Activated CD4-positive, alpha-beta T cell treated with anti-CD3 and anti-CD28 coated beads, Interleukin-2, amount 10 ng/mL, durations not matched to agents 7 days and 5 days (primary cell): ENCODE measurements around the gene APC. TPM values are rescaled to one million over a fixed set of nuclear protein-coding genes. Genes with fewer than 3 reads are reported as not detected.

Source experiments
- CTCF ChIA-PET: fragments of 350-600 bp; sonication (Branson Sonifier 250); formaldehyde crosslinking; loops from one replicate; lab custom pipeline; 2021; ENCODE audit warnings: antibody characterized with exemption; lab: Charles Lee
- POLR2A ChIA-PET: fragments of 350-600 bp; sonication (Branson Sonifier 250); formaldehyde crosslinking; loops from one replicate; lab custom pipeline; 2021; ENCODE audit warnings: antibody characterized with exemption; lab: Charles Lee
- DNase-seq: peaks from one replicate; pipeline ENCODE4 v3.0.0-alpha.2; 2020
- H3K27ac Mint-ChIP-seq: one replicate; pipeline ENCODE4 v1.8.0; 2021; ENCODE audit warnings: mild to moderate bottlenecking, moderate library complexity, mixed read lengths
- H3K27me3 Mint-ChIP-seq: one replicate; pipeline ENCODE4 v1.8.0; 2021; ENCODE audit warnings: mixed read lengths
- H3K36me3 Mint-ChIP-seq: one replicate; pipeline ENCODE4 v1.8.0; 2021; ENCODE audit warnings: low read depth, mixed read lengths
- H3K4me1 Mint-ChIP-seq: one replicate; pipeline ENCODE4 v1.8.0; 2021; ENCODE audit warnings: mixed read lengths
- H3K4me3 Mint-ChIP-seq: one replicate; pipeline ENCODE4 v1.8.0; 2021; ENCODE audit warnings: mild to moderate bottlenecking, moderate library complexity, mixed read lengths
- H3K9me3 Mint-ChIP-seq: one replicate; pipeline ENCODE4 v1.8.0; 2021; ENCODE audit warnings: mixed read lengths
- total RNA-seq, 2 experiments: library from RNA; stranded (reverse); gene quantifications; one replicate each; pipeline ENCODE4 v1.2.3, GENCODE V29; 2021

APC gene
- 10 to 100 TPM; 21.5 to 25.7 TPM for total RNA-seq

DNA sequence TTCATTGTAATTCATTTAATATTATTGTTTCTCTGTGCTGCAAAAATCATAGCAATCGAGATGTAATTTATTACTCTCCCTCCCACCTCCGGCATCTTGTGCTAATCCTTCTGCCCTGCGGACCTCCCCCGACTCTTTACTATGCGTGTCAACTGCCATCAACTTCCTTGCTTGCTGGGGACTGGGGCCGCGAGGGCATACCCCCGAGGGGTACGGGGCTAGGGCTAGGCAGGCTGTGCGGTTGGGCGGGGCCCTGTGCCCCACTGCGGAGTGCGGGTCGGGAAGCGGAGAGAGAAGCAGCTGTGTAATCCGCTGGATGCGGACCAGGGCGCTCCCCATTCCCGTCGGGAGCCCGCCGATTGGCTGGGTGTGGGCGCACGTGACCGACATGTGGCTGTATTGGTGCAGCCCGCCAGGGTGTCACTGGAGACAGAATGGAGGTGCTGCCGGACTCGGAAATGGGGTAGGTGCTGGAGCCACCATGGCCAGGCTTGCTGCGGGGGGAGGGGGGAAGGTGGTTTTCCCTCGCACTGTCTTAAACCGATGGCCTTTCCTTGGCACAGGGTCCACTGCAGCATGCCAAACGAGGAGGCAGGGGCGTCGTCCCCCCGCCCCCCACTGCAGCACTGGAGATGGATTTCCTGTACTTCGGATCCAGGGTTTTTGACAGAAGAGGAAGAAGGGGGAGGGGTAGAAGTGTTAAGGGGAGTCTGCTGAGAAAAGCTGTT lies at the start of gene APC:
APC (plus strand) TSS at position 423 of the 728 bp plus-strand sequence. CDS start 17,006 bp downstream, outside the sequence.
- no peaks in the 10 kb centered on the region for H3K9me3 Mint-ChIP-seq
- peak; percentile 84 for DNase-seq
- H3K4me1 Mint-ChIP-seq: peaks cover 12% of the 10 kb centered on the region
- ChIA-PET CTCF (interaction anchor here (0.6 to 1.0 kb wide), 5 partner anchors 10 to 319 kb away, joined by 3 to 4 read pairs (median 3); no protein-coding TSS in a partner anchor), POLR2A (no interaction called here)
- peak within 1 kb of the TSS; percentile 87 for H3K4me3 Mint-ChIP-seq
- H3K36me3 Mint-ChIP-seq: peaks cover 3% of the 10 kb centered on the region
- H3K27ac Mint-ChIP-seq: peak within 1 kb of the TSS; percentile 82
- no peaks in the 10 kb centered on the region for H3K27me3 Mint-ChIP-seq

GRCh38 chr5:112689155-112689909 lies 48.4 kb upstream of the APC start:
- H3K4me1 Mint-ChIP-seq: no peaks in the 10 kb centered on the region
- no peaks in the 10 kb centered on the region for H3K9me3 Mint-ChIP-seq
- no peak for DNase-seq
- no peak overlapping the region for H3K4me3 Mint-ChIP-seq
- POLR2A ChIA-PET: no interaction called here
- no peaks in the 10 kb centered on the region for H3K36me3 Mint-ChIP-seq
- peaks cover 40% of the 10 kb centered on the region for H3K27me3 Mint-ChIP-seq
- no peak overlapping the region for H3K27ac Mint-ChIP-seq
- CTCF ChIA-PET: interaction anchor here (2.2 kb wide), 1 partner anchor 13 kb away, joined by 4 read pairs; no protein-coding TSS in a partner anchor

GRCh38 chr5:112690605-112691338 lies 46.9 kb upstream of the APC start:
- H3K4me3 Mint-ChIP-seq: no peak overlapping the region
- CTCF ChIA-PET: interaction anchor here (0.6 to 1.4 kb wide), 4 partner anchors 9 to 745 kb away, joined by 3 to 5 read pairs (median 3); partner anchors contain the start of gene REEP5
- POLR2A ChIA-PET: no interaction called here

DNA sequence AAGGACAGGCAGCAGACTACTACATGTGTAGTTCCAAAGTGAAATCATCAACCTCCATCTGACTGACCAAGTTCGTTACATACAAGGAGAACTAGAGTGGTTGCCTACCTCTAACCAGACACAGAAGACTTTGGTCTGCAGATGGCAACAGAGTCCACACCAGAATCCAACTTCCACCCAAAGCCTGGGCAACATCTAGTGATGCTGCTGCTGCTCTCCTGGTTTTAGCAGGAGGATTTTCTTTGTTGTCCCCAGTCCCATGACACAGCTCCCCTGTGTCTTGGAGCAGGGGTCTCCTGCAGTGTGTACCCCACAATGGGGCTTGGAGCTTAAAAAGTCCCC lies 46.4 kb upstream of the APC start:
- CTCF ChIA-PET: interaction anchor here (1.4 kb wide), 2 partner anchors 10 to 230 kb away, joined by 3 to 6 read pairs; partner anchors contain the start of gene REEP5
- H3K27me3 Mint-ChIP-seq: peaks cover 43% of the 10 kb centered on the region
- H3K27ac Mint-ChIP-seq: no peak overlapping the region
- peaks cover 4% of the 10 kb centered on the region for H3K4me1 Mint-ChIP-seq
- no peaks in the 10 kb centered on the region for H3K36me3 Mint-ChIP-seq
- POLR2A ChIA-PET: no interaction called here
- no peak for DNase-seq
- H3K9me3 Mint-ChIP-seq: no peaks in the 10 kb centered on the region
- H3K4me3 Mint-ChIP-seq: no peak overlapping the region

More at GRCh38 chr5:112690605-112691338, 46.9 kb upstream of the APC start:
- H3K36me3 Mint-ChIP-seq: no peaks in the 10 kb centered on the region
- H3K9me3 Mint-ChIP-seq: no peaks in the 10 kb centered on the region
- no peak for DNase-seq
- H3K4me1 Mint-ChIP-seq: peaks cover 4% of the 10 kb centered on the region
- H3K27me3 Mint-ChIP-seq: peaks cover 42% of the 10 kb centered on the region
- H3K27ac Mint-ChIP-seq: no peak overlapping the region

- Mint-ChIP-seq H3K36me3 (no peaks in the 10 kb centered on the region), H3K4me1 (peaks cover 4% of the 10 kb centered on the region), H3K27me3 (peaks cover 44% of the 10 kb centered on the region), H3K4me3 (no peak overlapping the region), H3K9me3 (no peaks in the 10 kb centered on the region), H3K27ac (no peak overlapping the region)
- DNase-seq: peak; percentile 48
- POLR2A ChIA-PET: no interaction called here
- CTCF ChIA-PET: interaction anchor here (1.4 kb wide), 2 partner anchors 10 to 230 kb away, joined by 3 to 6 read pairs; partner anchors contain the start of gene REEP5
Observed at GRCh38 chr5:112691758-112692157, 45.9 kb upstream of the APC start.

- Mint-ChIP-seq H3K9me3 (no peaks in the 10 kb centered on the region), H3K4me1 (peaks cover 4% of the 10 kb centered on the region), H3K4me3 (no peak overlapping the region), H3K36me3 (no peaks in the 10 kb centered on the region), H3K27ac (no peak overlapping the region), H3K27me3 (peaks cover 45% of the 10 kb centered on the region)
- DNase-seq: no peak
- CTCF ChIA-PET: interaction anchor here (0.5 to 1.4 kb wide), 3 partner anchors 9 to 903 kb away, joined by 3 to 6 read pairs (median 6); partner anchors contain the start of gene REEP5
- POLR2A ChIA-PET: interaction anchor here (0.6 kb wide), 2 partner anchors 37 to 64 kb away, joined by 3 read pairs; no protein-coding TSS in a partner anchor
Observed at GRCh38 chr5:112692472-112692871, 45.2 kb upstream of the APC start.

DNA sequence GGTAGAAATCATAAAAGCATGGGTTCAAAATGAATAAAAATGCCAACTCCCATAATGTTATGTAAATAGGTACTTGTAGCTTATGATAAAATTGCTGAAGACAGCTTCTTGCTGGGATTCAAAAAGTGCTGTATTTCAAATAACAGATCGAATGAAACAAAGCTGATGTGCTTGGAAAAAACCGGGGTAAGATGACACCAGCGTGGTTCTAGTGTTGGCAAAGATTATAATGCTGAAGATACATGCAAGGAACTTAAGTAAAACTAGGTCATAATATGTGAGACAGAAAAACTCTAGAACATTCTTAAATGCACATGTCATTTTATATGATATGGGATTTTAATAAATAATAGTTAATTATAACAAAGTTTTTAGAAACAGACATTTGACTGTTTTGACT lies 44.4 kb upstream of the APC start:
- no peaks in the 10 kb centered on the region for H3K36me3 Mint-ChIP-seq
- ChIA-PET CTCF (interaction anchor here (0.6 kb wide), 1 partner anchor 8 kb away, joined by 3 read pairs; no protein-coding TSS in a partner anchor), POLR2A (interaction anchor here (0.6 kb wide), 1 partner anchor 64 kb away, joined by 3 read pairs; no protein-coding TSS in a partner anchor)
- H3K4me1 Mint-ChIP-seq: peaks cover 4% of the 10 kb centered on the region
- no peak for DNase-seq
- H3K27ac Mint-ChIP-seq: no peak overlapping the region
- peaks cover 46% of the 10 kb centered on the region for H3K27me3 Mint-ChIP-seq
- H3K4me3 Mint-ChIP-seq: no peak overlapping the region
- no peaks in the 10 kb centered on the region for H3K9me3 Mint-ChIP-seq

GRCh38 chr5:112694853-112695709 lies 42.6 kb upstream of the APC start:
- peaks cover 4% of the 10 kb centered on the region for H3K4me1 Mint-ChIP-seq
- ChIA-PET POLR2A (no interaction called here), CTCF (interaction anchor here (1.0 kb wide), 1 partner anchor 14 kb away, joined by 3 read pairs; no protein-coding TSS in a partner anchor)
- no peaks in the 10 kb centered on the region for H3K36me3 Mint-ChIP-seq
- no peak for DNase-seq
- H3K27me3 Mint-ChIP-seq: peaks cover 37% of the 10 kb centered on the region
- H3K9me3 Mint-ChIP-seq: no peaks in the 10 kb centered on the region
- no peak overlapping the region for H3K27ac Mint-ChIP-seq
- H3K4me3 Mint-ChIP-seq: no peak overlapping the region

GRCh38 chr5:112696786-112697185 lies 40.9 kb upstream of the APC start:
- H3K36me3 Mint-ChIP-seq: no peaks in the 10 kb centered on the region
- H3K27ac Mint-ChIP-seq: no peak overlapping the region
- POLR2A ChIA-PET: no interaction called here

GRCh38 chr5:112697322-112697721 lies 40.4 kb upstream of the APC start:
- Mint-ChIP-seq H3K4me3 (no peak overlapping the region), H3K27ac (no peak overlapping the region), H3K27me3 (peaks cover 39% of the 10 kb centered on the region), H3K4me1 (peaks cover 4% of the 10 kb centered on the region), H3K36me3 (no peaks in the 10 kb centered on the region), H3K9me3 (no peaks in the 10 kb centered on the region)
- ChIA-PET CTCF (interaction anchor here (0.6 to 1.4 kb wide), 3 partner anchors 13 to 219 kb away, joined by 3 read pairs; no protein-coding TSS in a partner anchor), POLR2A (no interaction called here)
- no peak for DNase-seq

More at GRCh38 chr5:112696786-112697185, 40.9 kb upstream of the APC start:
- Mint-ChIP-seq H3K4me1 (peaks cover 4% of the 10 kb centered on the region), H3K9me3 (no peaks in the 10 kb centered on the region), H3K4me3 (no peak overlapping the region), H3K27me3 (peaks cover 37% of the 10 kb centered on the region)
- no peak for DNase-seq
- CTCF ChIA-PET: interaction anchor here (0.6 to 1.4 kb wide), 2 partner anchors 151 to 220 kb away, joined by 3 read pairs; no protein-coding TSS in a partner anchor

DNA sequence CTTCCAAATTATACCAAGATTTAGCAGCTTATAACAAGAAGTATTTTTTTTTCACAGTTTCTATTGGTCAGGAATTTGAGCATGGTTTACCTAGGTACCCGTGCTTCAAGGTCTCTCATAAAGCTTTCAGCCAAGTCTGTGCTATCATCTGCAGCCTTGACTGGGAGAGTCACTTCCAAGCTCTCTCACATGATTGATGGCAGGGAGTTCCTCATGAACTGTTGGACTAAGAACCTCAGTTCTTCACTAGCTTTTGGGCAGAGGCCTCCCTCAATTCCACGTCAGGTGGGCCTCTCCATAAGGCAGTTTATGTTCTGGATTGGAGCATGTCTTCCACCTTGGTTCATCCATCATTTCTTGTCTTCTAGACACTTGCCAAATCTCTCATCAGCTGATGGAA lies 39.9 kb upstream of the APC start:
- DNase-seq: no peak
- ChIA-PET POLR2A (no interaction called here), CTCF (interaction anchor here (0.8 to 1.4 kb wide), 2 partner anchors 13 to 150 kb away, joined by 3 read pairs; no protein-coding TSS in a partner anchor)
- Mint-ChIP-seq H3K9me3 (no peaks in the 10 kb centered on the region), H3K4me3 (no peak overlapping the region), H3K4me1 (peaks cover 4% of the 10 kb centered on the region), H3K36me3 (no peaks in the 10 kb centered on the region), H3K27ac (no peak overlapping the region), H3K27me3 (peaks cover 39% of the 10 kb centered on the region)
